Activated CD4-positive, CD25-positive, alpha-beta regulatory T cell treated with anti-CD3 and anti-CD28 coated beads, Interleukin-2, amount 50 U/mL, for 24 hours (primary cell): ENCODE data around the gene SMURF1.

Source experiments
- ATAC-seq, 2 donors: fragments of 150-1000 bp; cut with Tn5 transposase; one replicate each; pipeline ENCODE4 v1.10.0; 2021; ENCODE audit warnings: mild to moderate bottlenecking in 1 of 2, moderate library complexity in 1 of 2

The SMURF1 gene

GRCh38 chr7:98981701-98982100, 162.2 kb downstream of the SMURF1 start:
- no peak for ATAC-seq

DNA sequence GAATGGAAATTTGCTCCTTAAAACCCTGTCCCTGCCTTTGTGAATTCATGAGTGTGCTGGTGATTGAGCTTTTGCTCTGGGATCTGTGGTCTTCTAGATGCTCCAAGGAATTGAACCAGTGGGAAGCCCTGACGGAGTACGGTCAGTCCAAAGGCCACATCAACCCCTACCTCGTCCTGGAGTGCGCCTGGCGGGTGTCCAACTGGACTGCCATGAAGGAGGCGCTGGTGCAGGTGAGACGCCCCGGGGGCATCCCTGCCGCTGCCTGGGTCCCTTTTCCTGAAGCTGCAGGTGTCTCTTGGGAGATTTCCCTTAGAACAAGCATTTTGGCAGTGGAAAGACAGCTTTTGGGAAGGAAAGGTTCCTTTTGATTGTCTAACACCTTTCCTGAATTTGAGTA, 165.2 kb downstream of the SMURF1 start:
- no peak for ATAC-seq
